ENCODE measurements around the gene CSHL1.

Gene CSHL1

DNA sequence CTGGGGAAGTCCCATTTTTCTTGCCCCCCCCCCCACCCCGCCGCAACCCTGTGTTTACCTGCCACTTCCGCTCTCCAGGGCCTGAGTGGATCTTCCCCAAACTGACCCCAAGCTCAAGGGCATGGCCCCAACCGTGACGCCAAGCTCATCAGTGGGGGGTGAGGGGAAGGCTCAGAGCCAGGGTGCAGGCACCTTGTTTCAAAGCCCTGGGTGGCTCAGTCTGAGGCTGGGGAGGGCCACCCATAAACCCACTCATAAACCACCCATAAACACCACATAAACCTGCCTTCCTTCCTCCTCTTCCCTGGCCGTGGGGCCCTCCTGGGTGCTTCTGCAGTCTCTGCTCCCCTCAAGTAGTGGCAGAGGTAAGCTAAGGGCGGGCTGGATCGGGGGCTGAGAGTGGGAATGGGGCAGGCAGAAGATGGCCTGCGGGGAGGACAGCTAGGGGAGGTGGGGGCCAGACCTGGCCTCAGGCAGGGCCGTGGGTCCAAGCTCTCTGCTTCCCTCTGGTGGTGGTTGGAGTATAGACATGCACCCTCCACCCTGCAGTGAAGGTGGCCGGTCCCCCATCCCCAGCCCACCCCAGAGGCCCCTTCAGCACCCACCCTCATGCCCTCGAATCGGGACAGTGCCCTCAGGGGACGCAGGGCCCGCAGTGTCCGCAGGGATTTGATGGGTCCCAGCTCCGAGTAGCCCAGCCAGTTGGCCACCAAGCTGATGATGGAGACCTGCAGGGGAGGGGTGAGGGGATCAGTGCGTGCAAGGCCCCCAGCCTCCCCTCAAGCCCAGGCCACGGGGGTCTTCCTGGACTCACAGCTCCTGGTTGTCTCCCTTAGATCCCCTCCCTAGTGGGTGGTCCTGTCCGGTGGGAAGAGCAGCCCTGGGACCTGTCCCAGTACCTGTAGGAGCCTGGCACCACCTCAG is 35.6 kb upstream of the CSHL1 start:
- DNase-seq (ENCODE audit: low read depth), result peak; percentile 19
- peak; percentile 70 for TF ChIP-seq CTCF (IDR thresholded peaks at IDR 0.05; ENCODE audit: insufficient read depth, low read depth, low read length, missing control alignments)

DNA sequence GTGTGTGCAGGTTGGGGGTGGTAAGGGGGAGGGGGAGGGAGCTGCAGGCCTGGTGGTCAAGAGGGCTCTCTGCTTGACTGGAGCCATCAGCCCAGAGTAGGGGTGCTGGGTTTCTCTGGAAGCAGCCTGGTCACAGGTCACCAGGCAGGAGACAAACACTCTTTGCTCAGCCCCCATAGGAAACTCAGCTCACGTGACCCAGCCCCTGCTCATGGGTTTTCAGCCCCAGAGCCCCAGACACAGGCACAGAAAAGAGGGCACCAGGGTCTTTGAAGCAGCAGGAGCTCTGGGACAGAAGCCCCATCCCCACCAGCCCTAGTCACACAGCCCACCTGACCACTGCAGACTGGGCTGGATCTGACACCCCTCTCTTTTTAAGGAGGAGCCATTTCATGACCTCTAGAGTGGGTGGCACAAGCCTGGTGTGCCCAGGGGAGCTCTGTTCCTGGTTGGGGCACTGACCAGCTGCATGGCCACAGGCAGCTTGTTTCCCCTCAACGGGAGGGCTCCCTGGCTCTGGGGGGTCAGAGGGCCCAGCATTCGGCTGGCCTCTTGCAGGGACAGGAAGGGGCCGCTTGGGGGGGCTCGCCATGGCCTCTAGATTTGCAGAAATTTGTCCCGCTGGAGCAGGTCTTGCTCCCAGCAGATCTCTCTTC is 34.9 kb upstream of the CSHL1 start:
- no peak for TF ChIP-seq CTCF (IDR thresholded peaks at IDR 0.05; ENCODE audit: insufficient read depth, low read depth, low read length, missing control alignments)
- no peak overlapping the region for H3K4me3 ChIP-seq (ENCODE audit: low read length)
- no peak for DNase-seq (ENCODE audit: low read depth)

More for the DNA sequence above, 35.6 kb upstream of the CSHL1 start:
- H3K4me3 ChIP-seq (ENCODE audit: low read length), result no peak overlapping the region

GRCh38 chr17:63944736-63945499 is 33.9 kb upstream of the CSHL1 start:
- no peak for TF ChIP-seq CTCF (IDR thresholded peaks at IDR 0.05; ENCODE audit: insufficient read depth, low read depth, low read length, missing control alignments)
- H3K4me3 ChIP-seq (ENCODE audit: low read length), result no peak overlapping the region
- no peak for DNase-seq (ENCODE audit: low read depth)

- DNase-seq (ENCODE audit: low read depth), result no peak
- TF ChIP-seq CTCF (IDR thresholded peaks at IDR 0.05; ENCODE audit: insufficient read depth, low read depth, low read length, missing control alignments), result no peak
- no peak overlapping the region for H3K4me3 ChIP-seq (ENCODE audit: low read length)
These were observed 32.7 kb upstream of the CSHL1 start for GRCh38 chr17:63943745-63944144.

DNA sequence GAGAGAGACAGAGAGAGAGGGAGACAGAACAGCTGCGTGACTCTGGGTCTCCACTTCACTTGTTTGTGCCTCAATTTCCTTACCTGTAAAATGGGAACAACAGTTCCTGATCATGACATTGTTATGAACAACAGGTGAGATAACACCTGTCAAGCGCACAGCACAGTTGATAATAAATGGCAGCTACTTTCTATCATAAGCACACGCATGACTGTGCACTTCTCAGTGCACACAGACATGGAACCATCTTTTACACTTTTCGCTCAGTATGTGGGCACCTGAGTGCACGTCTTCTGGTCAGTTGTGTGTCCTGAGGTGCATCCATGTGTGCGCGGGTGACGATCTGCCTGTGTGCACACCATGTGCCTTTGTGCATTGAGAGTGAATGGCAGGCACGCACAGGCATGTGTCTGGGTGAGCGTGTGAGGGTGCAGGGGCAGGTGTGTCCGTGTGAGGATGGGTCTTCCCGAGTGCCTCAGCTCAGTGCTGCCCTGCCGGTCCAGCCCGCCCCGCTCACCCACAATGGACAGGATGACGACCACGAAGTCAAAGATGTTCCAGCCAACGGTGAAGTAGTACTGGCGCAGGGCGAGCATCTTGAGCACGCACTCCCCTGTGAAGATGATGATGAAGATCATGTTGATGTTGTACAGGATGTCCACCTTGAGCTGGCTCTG is 31.4 kb upstream of the CSHL1 start:
- no peak for TF ChIP-seq CTCF (IDR thresholded peaks at IDR 0.05; ENCODE audit: insufficient read depth, low read depth, low read length, missing control alignments)
- no peak overlapping the region for H3K4me3 ChIP-seq (ENCODE audit: low read length)
- DNase-seq (ENCODE audit: low read depth), result no peak

DNA sequence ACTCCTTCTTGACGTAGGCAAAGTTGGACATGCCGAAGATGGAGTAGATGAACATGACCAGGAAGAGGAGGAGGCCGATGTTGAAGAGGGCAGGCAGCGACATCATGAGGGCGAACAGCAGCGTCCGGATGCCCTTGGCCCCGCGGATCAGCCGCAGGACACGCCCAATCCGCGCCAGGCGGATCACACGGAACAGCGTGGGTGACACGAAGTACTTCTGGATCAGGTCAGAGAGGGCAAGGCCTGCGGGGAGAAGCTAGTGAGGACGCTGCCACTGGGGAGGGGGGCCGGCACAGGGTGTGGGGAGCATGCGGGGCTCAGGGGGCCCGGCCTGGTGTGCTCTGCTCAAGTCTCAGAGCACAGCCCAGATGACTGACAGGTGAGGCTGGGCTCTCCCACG is 30.7 kb upstream of the CSHL1 start:
- DNase-seq (ENCODE audit: low read depth), result no peak
- no peak overlapping the region for H3K4me3 ChIP-seq (ENCODE audit: low read length)
- no peak for TF ChIP-seq CTCF (IDR thresholded peaks at IDR 0.05; ENCODE audit: insufficient read depth, low read depth, low read length, missing control alignments)

Data from epithelial cell of esophagus (primary cell).